ENCODE data around the gene MYT1.
"Not testable (repeated sequence)": the region's sequence is repeated elsewhere in the genome, so short reads cannot be mapped to it uniquely, and the experiment has no call there.

Gene MYT1

GRCh38 chr20:64166721-64167615, 2.7 kb downstream of the MYT1 start:
- no peak for DNase-seq (ENCODE audit: low spot score)
- FAIRE-seq: no peak

GRCh38 chr20:64167676-64168075, 3.4 kb downstream of the MYT1 start:
- FAIRE-seq (no peak), DNase-seq (ENCODE audit: low spot score) (no peak)

GRCh38 chr20:64168381-64169090, 4.3 kb downstream of the MYT1 start:
- FAIRE-seq (no peak), DNase-seq (ENCODE audit: low spot score) (no peak)

- FAIRE-seq (no peak), DNase-seq (ENCODE audit: low spot score) (no peak)
Observed at GRCh38 chr20:64169091-64169560, 4.9 kb downstream of the MYT1 start.

GRCh38 chr20:64171211-64171610, 7.0 kb downstream of the MYT1 start:
- DNase-seq (ENCODE audit: low spot score): no peak
- FAIRE-seq: no peak

GRCh38 chr20:64173116-64173515, 8.9 kb downstream of the MYT1 start:
- FAIRE-seq (no peak), DNase-seq (ENCODE audit: low spot score) (no peak)

GRCh38 chr20:64176551-64176950, 12.3 kb downstream of the MYT1 start:
- DNase-seq (ENCODE audit: low spot score) (no peak), FAIRE-seq (no peak)

GRCh38 chr20:64176971-64177370, 12.7 kb downstream of the MYT1 start:
- DNase-seq (ENCODE audit: low spot score) (no peak), FAIRE-seq (no peak)

GRCh38 chr20:64177384-64177783, 13.1 kb downstream of the MYT1 start:
- FAIRE-seq: no peak
- DNase-seq (ENCODE audit: low spot score): no peak

- no peak for FAIRE-seq
Observed at GRCh38 chr20:64177787-64178186, 13.5 kb downstream of the MYT1 start.

GRCh38 chr20:64178925-64179324, 14.7 kb downstream of the MYT1 start:
- DNase-seq (ENCODE audit: low spot score): not testable (repeated sequence)

More at GRCh38 chr20:64177787-64178186, 13.5 kb downstream of the MYT1 start:
- no peak for DNase-seq (ENCODE audit: low spot score)

GRCh38 chr20:64179805-64180204, 15.6 kb downstream of the MYT1 start:
- DNase-seq (ENCODE audit: low spot score) (no peak), FAIRE-seq (no peak)

More at GRCh38 chr20:64178925-64179324, 14.7 kb downstream of the MYT1 start:
- FAIRE-seq: not testable (repeated sequence)

GRCh38 chr20:64180673-64181072, 16.4 kb downstream of the MYT1 start:
- DNase-seq (ENCODE audit: low spot score) (no peak), FAIRE-seq (no peak)

GRCh38 chr20:64181391-64181790, 17.1 kb downstream of the MYT1 start:
- no peak for DNase-seq (ENCODE audit: low spot score)
- FAIRE-seq: no peak

GRCh38 chr20:64182146-64182865, 18.1 kb downstream of the MYT1 start:
- FAIRE-seq: no peak
- DNase-seq (ENCODE audit: low spot score): no peak

GRCh38 chr20:64183313-64183712, 19.1 kb downstream of the MYT1 start:
- DNase-seq (ENCODE audit: low spot score) (no peak), FAIRE-seq (no peak)

GRCh38 chr20:64184795-64185194, 20.5 kb downstream of the MYT1 start:
- no peak for FAIRE-seq
- DNase-seq (ENCODE audit: low spot score): no peak

GRCh38 chr20:64185276-64185900, 21.1 kb downstream of the MYT1 start:
- DNase-seq (ENCODE audit: low spot score): no peak
- FAIRE-seq: no peak

- DNase-seq (ENCODE audit: low spot score): no peak
- no peak for FAIRE-seq
Observed at GRCh38 chr20:64186071-64186598, 21.9 kb downstream of the MYT1 start.

- FAIRE-seq; DNase-seq (ENCODE audit: low spot score): not testable (repeated sequence)
Observed at GRCh38 chr20:64187213-64187612, 23.0 kb downstream of the MYT1 start.

GRCh38 chr20:64188091-64188490, 23.8 kb downstream of the MYT1 start:
- no peak for DNase-seq (ENCODE audit: low spot score)
- FAIRE-seq: no peak
